Activated CD4-positive, CD25-positive, alpha-beta regulatory T cell treated with anti-CD3 and anti-CD28 coated beads, Interleukin-2, amount 50 U/mL, for 72 hours (primary cell): ENCODE data around the gene NPTXR.

Experiments
- DNase-seq: peaks from one replicate; pipeline ENCODE4 v3.0.0; 2021

Gene NPTXR

DNA sequence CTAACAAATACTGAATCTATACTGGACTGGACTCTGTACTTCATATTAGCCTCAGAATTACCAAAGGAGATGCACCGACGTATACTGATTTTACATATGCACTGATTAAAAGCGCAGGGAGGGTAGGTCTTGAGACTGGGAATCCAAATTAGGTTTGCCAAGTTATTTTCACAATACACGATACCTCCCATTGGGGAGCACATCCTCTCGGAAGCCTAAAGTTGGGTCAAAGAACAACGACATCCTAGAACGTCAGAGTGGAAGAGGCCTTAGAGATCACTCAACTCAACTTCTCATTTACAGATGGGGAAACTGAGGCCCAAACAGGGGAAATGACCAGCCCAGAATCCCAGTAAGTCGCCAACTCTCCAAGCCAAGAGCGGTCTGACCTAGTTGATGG is 50.5 kb downstream of the NPTXR start:
- DNase-seq, result no peak

DNA sequence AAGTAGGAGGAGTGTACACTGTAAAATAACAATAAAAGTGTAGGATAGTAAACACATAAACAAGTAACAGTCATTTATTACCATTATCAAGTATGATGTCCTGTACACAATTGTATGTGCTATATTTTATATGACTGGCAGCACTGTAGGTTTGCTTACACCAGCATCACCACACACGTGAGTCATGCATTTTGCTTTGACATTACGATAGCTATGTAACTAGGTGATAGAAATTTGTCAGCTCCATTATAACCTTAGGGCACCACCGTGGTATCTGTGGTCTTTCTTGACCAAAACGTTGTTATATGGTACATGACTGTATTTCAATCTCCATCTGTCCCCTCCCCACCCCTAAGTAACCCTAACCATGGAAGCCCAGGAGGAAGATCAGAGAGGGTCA is 51.0 kb downstream of the NPTXR start:
- DNase-seq, result no peak

DNA sequence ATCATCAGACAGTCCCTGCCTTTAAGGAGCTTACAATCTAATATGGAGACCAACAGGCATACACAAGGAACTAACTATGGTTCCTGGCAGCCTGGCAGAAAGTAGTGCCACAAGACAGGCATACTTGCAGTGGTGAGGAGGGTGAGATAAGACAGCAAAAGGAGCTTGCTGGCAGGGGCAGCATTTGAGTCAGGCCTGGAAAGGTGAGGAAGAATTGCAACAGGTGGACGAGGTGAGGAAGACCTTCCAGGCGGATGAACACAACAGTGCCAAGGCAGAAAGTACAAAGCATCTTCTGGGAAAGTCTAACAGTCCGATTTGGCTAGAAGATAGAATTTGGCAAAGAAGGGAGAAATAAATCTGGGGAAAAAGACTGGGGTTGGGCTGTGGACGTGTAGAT is 54.2 kb downstream of the NPTXR start:
- no peak for DNase-seq

DNA sequence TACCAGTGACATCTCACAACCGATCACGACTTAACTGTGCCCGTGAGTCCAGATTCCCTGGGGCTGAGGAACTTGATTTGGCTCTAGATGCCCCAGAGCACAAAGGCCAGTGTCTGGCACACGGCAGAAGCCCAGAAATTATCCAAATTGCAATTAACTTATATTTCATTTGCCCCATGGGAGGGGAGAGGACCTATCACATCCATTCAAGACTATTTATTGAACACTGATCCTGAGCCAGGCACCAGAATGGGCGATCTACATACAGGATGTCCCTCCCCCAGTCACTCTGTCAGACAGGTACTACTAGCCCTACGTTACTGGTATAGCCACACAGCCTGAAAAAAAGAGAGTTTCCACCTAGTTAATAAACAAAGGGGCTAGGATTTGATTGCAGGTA is 55.0 kb downstream of the NPTXR start:
- DNase-seq, result no peak

DNA sequence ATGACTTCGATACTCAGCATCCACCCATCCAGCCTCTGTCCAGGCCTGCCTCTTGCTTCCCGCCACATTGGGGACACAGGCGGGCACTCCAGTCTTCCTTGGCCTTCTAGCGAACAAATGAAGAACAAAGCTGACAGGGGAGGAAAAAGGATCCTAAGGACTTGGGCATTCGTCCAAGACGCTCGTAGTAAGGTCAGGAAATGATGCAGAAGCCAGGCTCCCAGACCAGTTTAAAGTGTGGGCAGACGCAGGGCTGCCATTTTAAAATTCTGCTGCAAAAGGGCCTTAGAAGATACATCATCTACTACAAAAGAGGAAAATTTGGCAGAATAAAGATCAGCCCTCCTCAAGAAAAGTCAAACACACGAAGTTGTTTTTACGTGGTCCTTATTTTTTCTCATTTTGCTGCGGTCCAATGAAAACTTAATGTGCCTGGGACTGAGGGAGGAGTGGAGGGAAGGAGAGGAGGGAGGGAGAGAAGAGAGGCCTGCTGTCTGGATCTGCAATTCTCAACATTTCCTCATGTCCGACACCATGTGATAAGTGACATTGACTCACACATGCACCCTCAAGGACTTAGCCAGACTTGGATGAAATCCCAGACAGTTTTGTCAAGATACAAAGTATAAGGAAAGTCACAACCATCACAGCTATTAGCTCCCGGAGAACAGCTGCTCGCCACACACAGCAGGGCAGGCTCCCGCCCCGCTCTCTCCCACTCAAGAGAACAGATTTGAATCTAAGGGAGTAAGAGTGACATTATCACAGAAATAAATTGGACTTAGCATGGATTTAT is 55.6 kb downstream of the NPTXR start:
- no peak for DNase-seq

DNA sequence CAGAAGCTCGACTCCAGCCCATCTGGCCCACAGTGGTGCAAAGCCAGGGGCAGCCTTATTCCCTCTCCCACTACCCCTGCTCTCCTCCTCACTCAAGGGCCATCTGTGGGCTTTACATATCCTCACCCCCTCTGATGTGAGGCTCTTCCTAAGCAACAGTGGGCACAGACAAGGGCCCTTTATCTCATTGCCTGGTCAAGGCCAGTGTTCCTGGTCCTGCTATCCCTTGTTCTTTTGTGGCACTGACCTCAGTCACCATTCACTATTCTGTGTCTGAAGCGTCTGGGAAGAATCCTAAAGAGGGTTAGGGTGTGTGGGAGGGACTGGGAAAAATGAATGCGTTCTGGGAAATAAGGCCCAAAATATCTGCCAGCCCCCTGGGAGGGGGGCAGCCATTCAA is 57.2 kb downstream of the NPTXR start:
- DNase-seq, result no peak

DNA sequence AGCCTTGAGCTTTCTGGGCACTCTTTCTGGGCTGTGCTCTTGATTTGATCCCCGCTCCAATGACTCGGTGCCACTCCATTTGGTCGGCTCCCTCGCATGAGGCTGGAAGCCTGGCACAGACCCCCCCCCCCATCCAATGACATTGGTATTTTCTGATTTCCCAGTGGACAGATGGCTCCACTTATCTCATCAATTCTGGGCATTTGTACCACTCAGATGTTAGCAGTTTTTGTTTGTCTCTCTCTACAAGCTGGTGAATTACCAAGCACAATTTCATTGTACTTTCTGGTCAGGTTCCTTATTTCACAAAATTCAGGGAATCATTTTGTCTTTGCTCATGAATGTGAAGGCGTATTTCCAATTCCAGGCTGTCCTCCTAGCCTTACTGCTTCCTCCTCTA is 59.0 kb downstream of the NPTXR start:
- DNase-seq, result no peak

DNA sequence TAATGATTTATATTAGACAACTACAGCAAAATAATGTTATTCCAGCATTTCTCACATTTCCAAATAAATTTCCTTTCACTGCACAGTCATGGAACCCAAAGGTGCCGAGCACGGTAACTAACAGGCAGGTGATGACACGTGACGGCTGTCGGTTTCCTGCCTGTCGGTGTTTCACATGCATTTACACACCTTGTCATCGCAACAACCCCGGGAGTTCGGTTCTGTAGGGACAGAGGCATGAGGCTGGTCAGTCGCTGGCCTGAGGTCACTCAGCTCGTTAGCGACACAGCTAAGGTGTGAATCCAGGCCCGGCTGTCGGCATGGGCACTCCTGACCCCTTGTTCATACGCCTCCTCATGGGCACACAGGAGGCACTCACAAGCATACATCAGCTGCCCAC is 59.8 kb downstream of the NPTXR start:
- DNase-seq, result no peak

DNA sequence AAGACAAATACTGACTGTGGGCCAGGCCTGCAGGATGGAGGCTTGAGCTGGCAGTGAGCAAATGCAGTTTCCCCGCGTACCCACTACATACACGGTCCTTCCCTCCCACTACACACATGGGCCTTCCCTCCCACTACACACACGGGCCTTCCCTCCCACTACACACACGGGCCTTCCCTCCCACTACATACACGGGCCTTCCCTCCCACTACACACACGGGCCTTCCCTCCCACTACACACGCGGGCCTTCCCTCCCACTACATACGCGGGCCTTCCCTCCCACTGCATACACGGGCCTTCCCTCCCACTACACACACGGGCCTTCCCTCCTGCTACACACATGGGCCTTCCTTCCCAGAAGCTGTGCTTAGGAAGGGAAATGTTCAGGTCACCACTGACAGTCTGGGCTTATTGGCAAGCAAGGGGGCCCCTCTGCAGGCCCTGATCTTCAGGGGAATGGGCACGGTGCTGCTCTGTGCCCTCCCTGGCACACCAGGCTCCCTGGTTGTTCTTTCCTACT is 60.7 kb downstream of the NPTXR start:
- no peak for DNase-seq

DNA sequence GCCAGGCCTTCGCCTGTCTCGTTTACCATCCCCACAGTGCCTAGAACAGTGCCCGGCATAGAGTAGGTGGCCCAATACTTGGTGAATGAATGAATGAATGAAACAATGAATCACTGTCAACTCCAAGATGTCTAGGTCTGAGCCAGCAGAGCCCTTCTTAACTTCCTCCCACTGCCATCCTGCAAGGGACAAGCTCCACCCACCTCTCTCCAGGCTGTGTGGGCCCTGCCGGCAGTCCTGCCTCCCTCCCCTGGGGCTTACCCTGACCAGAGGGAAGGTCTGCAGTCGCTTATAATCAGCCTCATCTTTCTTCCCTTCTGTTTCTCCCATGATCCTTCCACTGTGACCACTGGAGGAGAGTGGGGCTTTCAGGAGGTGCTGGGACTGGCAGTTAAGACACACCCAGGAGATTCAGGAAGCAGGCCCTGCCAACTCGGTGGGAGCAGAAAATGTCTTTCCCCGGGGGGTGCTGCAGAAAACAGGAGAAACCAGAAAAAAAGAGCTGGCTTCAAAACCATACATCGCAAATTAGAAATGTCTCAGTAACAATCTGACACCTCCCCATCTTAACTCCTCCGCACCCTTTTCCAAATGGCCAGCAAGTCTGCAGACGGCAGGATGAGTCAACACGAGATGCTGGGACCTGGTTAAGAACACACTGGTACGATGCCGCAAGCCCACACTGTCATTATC is 61.3 kb downstream of the NPTXR start:
- DNase-seq, result no peak

DNA sequence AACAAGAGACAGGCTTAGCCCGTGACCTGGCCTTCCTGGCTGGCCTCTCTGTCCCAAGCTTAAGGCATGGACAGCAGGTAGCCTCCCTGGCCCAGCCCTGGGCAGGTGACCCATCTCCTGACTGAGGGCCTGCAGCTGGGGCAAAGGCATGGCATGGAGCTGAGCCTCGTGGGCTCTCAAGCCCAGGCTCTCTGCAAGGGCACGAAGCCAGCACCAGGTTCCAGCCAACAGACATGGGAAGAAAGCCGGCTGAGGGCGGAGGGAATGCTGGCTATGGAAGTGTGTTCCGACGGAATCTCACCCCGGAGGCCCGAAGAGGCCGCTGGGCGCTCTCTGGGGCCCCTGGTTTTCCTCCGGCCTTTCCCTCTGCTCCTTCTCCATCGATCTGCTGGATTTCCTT is 62.8 kb downstream of the NPTXR start:
- no peak for DNase-seq

DNA sequence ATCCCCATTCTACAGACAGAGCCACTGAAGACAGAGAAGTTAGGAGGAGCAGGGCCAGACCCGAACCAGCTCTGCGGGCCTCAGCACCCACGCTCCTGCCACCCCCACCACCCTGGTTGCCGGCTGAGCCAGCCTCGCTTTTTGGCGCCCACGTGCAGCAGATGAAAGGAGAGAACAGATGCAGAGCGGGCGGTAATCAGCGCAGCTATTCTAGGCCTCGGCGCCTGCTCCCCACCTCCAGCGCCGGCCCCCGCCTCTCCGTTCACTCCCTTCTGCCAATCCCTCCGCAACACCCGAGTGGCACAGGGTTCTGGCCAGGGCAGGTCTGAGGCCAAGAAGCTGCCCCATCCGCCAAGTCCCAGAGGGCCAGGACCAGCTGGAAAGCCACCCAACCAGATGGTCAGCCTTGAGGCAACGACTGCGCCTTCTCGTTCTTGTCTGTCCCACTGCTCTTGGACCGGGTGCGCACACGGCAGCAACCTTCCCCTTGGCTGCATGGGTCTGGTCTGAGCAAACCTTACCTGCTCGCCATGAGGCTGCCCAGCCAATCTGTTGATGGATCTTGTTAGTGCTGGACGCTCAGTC is 66.6 kb downstream of the NPTXR start:
- DNase-seq, result no peak

DNA sequence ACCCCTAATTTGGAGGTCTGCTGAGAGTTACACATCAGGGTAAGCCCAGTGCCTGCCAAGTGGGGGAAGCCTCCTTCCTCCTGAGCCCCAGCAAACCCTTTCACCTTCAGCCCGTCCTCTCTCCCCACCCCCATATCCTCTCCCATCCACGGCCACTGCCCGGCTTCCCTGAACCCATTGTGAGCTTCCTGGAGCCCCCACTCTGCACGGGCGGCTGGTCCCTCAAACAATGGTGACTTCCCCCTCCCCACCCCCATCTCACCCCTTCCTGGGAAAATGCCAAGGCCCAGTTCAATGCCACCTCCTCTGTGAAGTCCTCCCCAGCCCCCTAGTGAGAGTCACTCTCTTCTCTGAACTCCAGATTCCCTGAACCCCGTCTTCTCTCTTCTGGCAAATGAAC is 67.7 kb downstream of the NPTXR start:
- DNase-seq, result no peak

DNA sequence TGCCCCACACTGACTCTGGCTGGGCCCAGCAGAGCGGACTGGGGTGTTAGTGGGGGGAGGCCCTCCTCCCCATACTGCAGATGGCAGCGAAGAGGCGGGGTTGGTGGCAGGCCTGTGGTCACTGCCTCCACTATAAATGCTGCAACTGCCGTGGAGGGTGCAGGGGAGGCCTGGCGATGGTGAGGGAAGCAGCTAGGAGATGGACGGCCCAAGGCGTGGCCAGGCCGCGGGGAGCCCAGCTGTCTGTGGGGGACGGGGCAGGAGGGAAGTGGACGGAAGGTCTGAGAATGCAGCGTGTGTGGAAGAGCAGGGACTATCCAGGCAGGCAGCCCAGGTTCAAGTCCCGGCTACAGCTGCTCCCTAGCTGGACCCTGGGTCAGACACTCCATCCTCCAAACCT is 68.2 kb downstream of the NPTXR start:
- no peak for DNase-seq

DNA sequence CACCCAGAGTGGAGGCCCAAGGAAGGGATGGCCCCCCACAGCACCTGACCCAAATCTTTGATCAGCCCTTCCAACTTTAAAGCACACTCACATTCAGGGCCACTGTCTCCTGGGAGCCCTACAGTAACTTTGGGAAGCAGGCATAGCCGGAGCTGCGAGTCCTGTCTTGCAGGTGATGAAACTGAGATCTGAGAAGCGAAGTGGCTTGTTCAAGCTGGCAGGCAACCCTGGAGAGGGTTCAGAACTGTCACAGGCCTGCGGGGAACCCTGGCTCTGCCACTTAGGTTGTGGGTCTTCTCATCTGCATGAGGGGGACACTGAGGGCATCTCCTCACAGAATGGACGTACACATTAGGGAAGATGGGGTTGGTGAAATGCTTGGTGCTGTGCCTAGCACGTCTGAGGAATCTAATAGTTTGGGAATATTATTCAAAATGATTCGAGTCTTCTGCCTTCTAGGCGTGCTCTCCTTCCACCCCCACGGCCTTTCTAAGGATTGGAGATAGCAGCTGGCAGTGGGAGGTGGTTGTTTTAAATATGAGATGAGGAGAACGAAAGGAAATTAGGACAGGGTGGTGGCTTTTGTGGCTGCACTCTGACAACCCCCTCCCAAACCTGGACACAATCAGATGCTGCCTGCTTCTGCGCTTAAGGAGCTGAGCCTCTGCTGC is 69.2 kb downstream of the NPTXR start:
- no peak for DNase-seq

DNA sequence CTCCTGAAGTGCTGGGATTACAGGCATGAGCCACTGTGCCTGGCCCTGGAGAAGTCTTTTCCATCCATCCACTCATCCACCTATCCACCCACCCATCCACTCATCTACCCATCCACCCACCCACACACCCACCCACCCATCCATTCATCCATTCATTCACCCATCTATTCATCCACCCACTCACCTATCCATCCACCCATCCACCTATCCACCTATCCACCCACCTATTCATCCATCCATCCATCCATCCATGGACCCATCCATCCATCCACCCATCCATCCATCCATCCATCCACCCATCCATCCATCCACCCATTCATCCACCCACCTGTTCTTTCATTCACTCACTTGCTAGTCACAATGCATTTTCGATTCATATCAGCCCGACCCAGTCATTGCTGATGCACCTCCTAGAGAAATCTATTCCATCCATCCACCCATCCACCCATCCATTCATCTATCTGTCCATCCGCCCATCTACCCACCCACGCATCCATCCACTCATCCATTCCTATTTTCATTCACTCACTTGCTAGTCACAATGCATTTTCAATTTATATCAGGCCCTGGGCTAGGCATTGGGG is 70.4 kb downstream of the NPTXR start:
- no peak for DNase-seq

DNA sequence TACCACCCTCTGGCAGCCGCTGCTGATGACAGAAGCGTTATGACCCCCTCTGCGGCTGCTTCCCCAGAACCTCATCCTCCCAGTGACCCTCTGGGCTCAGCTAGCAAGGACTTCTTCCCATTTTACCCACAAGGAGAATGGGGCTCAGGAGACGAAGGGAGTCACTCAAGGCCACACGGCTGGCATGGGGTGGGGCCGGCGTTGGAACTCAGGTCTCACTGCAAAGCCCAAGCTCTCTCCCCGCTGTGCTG is 71.3 kb downstream of the NPTXR start:
- no peak for DNase-seq

DNA sequence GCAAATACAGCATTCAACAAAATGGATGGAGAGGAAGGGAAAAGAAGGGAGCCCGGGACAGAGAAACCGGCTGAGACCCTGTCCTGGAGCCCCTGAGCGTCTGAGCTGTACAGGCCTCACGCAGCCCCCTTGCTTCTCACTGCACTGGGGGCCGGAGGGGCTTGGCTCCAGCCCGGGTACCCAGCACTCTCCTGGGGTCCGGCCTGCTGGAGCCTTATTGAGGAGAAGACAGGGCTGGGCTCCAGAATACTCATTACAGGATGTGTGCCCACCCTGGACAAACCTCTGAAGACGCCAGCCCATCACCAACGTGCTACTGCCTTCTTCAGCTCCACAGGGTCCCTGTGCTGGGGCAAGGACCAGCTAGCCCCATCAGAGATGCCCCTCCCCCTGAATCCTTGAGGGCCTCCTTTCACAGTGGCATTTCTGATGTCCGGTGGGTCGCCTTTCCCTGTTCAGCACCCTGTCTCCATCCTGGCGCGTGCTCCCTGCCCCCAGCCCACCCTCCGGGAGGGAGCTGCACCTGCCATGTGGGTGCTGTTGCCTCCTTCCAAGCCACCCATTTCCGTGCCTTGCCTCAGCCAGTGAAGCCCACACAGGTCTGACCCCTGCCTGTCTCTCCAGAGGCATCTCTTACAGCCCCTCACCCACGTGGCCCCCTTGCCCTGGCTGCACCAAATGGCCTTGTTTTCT is 73.4 kb downstream of the NPTXR start:
- no peak for DNase-seq
